GM21529 (cell line): ENCODE measurements around the gene DOK6.
A peak's percentile ranks its signal among the peaks of the same experiment; 100 is the strongest.

ENCODE experiments used
- ATAC-seq: cut with Tn5 transposase; IDR thresholded peaks from one replicate; pipeline ENCODE4 v1.9.1; 2021; ENCODE audit not compliant: unreplicated experiment

Gene DOK6

GRCh38 chr18:69432847-69433246 is 32.2 kb downstream of the DOK6 start:
- no peak for ATAC-seq

- no peak for ATAC-seq
Observed at GRCh38 chr18:69435000-69435399, 34.3 kb downstream of the DOK6 start.

GRCh38 chr18:69444221-69444620 is 43.5 kb downstream of the DOK6 start:
- ATAC-seq: no peak

- no peak for ATAC-seq
Observed at GRCh38 chr18:69447886-69448285, 47.2 kb downstream of the DOK6 start.

- no peak for ATAC-seq
Observed at GRCh38 chr18:69455125-69455524, 54.4 kb downstream of the DOK6 start.

- ATAC-seq: peak; percentile 75
Observed at GRCh38 chr18:69469444-69469919, 68.8 kb downstream of the DOK6 start.

- ATAC-seq: no peak
Observed at GRCh38 chr18:69480460-69480859, 79.8 kb downstream of the DOK6 start.

- no peak for ATAC-seq
Observed at GRCh38 chr18:69483574-69483973, 82.9 kb downstream of the DOK6 start.

GRCh38 chr18:69484699-69485396 is 84.2 kb downstream of the DOK6 start:
- no peak for ATAC-seq

- no peak for ATAC-seq
Observed at GRCh38 chr18:69487488-69488394, 87.1 kb downstream of the DOK6 start.

- ATAC-seq: no peak
Observed at GRCh38 chr18:69490072-69490471, 89.4 kb downstream of the DOK6 start.

- no peak for ATAC-seq
Observed at GRCh38 chr18:69490813-69491212, 90.1 kb downstream of the DOK6 start.

- ATAC-seq: no peak
Observed at GRCh38 chr18:69491576-69491975, 90.9 kb downstream of the DOK6 start.

- ATAC-seq: no peak
Observed at GRCh38 chr18:69492861-69493260, 92.2 kb downstream of the DOK6 start.

- no peak for ATAC-seq
Observed at GRCh38 chr18:69494841-69495240, 94.2 kb downstream of the DOK6 start.

GRCh38 chr18:69495338-69495737 is 94.7 kb downstream of the DOK6 start:
- no peak for ATAC-seq

- no peak for ATAC-seq
Observed at GRCh38 chr18:69495841-69496533, 95.3 kb downstream of the DOK6 start.

- ATAC-seq: no peak
Observed at GRCh38 chr18:69518989-69519388, 118.3 kb downstream of the DOK6 start.

- ATAC-seq: no peak
Observed at GRCh38 chr18:69523582-69523981, 122.9 kb downstream of the DOK6 start.

GRCh38 chr18:69528435-69528834 is 127.7 kb downstream of the DOK6 start:
- no peak for ATAC-seq

- ATAC-seq: no peak
Observed at GRCh38 chr18:69529151-69529550, 128.5 kb downstream of the DOK6 start.
